ENCODE results near the gene MYO5B. TPM values are rescaled to one million over a fixed set of nuclear protein-coding genes. Genes with fewer than 3 reads are reported as not detected.

MYO5B gene
- total and polyA plus RNA-seq, 2 of the 4 experiments (the other 2 are of a cell fraction), result 0.24 to 0.54 TPM

DNA sequence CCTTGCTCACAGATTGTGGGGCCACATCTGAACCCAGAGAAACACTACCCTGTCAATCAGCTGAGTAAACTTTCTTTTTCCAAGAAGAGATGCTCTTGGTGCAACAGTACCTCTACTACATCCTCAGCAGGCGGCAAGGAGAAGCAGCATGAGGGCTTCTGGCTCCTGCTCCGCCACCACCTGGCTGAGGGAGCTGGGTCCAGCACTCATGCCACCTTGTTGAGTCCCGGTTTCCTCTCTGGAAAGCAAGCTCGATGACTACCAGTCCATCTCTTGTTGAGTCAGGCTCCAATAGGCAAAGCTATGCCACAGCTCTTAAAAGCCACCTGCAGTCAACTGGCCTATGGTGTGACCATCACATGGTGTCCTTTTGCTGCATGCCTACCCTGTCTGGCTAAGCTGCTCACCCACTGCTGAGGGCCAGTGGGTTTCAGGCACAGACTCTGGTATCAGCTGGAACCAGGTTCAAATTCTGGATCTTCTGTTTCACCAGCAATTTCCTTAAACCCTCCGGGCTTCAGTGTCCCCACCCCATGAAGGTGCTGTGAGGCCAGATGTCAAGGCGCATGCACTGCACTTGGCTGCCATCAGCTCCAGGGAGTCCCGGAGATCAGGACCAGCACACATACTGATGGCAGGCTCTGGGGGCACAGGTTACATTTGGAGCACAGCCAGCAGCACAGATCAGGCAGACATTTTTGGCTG is 339.1 kb downstream of the MYO5B start:
- no peak overlapping the region for H2AK9ac ChIP-seq (replicated peaks; ENCODE audit: low read depth, low read length, poor library complexity)
- no peaks in the 10 kb centered on the region for H3K79me1 ChIP-seq (ENCODE audit: low read depth in 1 of 2, low read length in 2 of 2)
- no peak overlapping the region for H2AFZ ChIP-seq (replicated peaks; ENCODE audit: low read length, poor library complexity)
- H4K8ac ChIP-seq (ENCODE audit: low read depth in 2 of 2, low read length in 2 of 2), result no peak overlapping the region
- H3K14ac ChIP-seq (replicated peaks; ENCODE audit: low read depth, low read length), result no peak overlapping the region
- H3K9me1 ChIP-seq (ENCODE audit: insufficient read depth, low read length), result no peaks in the 10 kb centered on the region
- H3K27ac ChIP-seq (ENCODE audit: insufficient read depth, low read length), result no peak overlapping the region
- BruUV-seq (replicated peaks), result no TSS peak
- no peaks in the 10 kb centered on the region for H3K4me1 ChIP-seq (ENCODE audit: control insufficient read depth, insufficient read depth, low read length)
- no peak overlapping the region for H3K4me3 ChIP-seq (ENCODE audit: insufficient read depth, low read depth, low read length)
- H3K36me3 ChIP-seq (ENCODE audit: control insufficient read depth, insufficient read depth, low read length), result no peaks in the 10 kb centered on the region
- no peaks in the 10 kb centered on the region for H3K9me3 ChIP-seq (ENCODE audit: control insufficient read depth, insufficient read depth, low read length)
- no peak overlapping the region for H3K4ac ChIP-seq (ENCODE audit: low read depth, low read length)
- no peak overlapping the region for H3K18ac ChIP-seq (ENCODE audit: low read depth, low read length)
- no peak overlapping the region for H4K5ac ChIP-seq (ENCODE audit: low read depth, low read length)
- H3K56ac ChIP-seq (ENCODE audit: extremely low read depth, insufficient read depth, low read length), result no peak overlapping the region
- 70% methylated on average over 2 of the region's 7 CpGs; no CpG with 5 or more reads in 1 of the 2 experiments for WGBS, 2 experiments (ENCODE audit: extremely low coverage in 2 of 2, insufficient read length in 1 of 2)
- in situ Hi-C loops (cut with MboI; ENCODE audit: low sequenced_read_pairs), result loop anchor here (5.0 kb wide), 1 partner anchor 344 kb away; no protein-coding TSS in a partner anchor
- dilution Hi-C loops (cut with HindIII; ENCODE audit: low sequenced_read_pairs, unreplicated experiment), result no loop called here
- CTCF ChIA-PET, result interaction anchor here (0.6 to 0.7 kb wide), 2 partner anchors 60 to 301 kb away, joined by 3 read pairs; no protein-coding TSS in a partner anchor
- ATAC-seq (ENCODE audit: low read depth), result no peak
- no peak overlapping the region for H4K91ac ChIP-seq (ENCODE audit: insufficient read depth, low read depth, low read length)
- H3K23ac ChIP-seq (ENCODE audit: low read depth, low read length), result no peak overlapping the region
- H2BK5ac ChIP-seq (ENCODE audit: low read depth, low read length, poor library complexity, severe bottlenecking), result no peak overlapping the region
- H3K9ac ChIP-seq (ENCODE audit: low read depth, low read length), result no peak overlapping the region
- H3K27me3 ChIP-seq (ENCODE audit: control insufficient read depth, insufficient read depth, low read length), result peaks cover 8% of the 10 kb centered on the region; the same call in 1 of the 2 replicates
- H2BK120ac ChIP-seq (ENCODE audit: low read depth, low read length), result no peak overlapping the region
- intact Hi-C loops (cut with micrococcal nuclease), result loop anchor here (5.0 kb wide), 1 partner anchor 89 kb away; no protein-coding TSS in a partner anchor
- POLR2A ChIA-PET (ENCODE audit: unreplicated experiment), result no interaction called here
- no peak overlapping the region for H3K4me2 ChIP-seq (ENCODE audit: low read depth, low read length)
- H4K20me1 ChIP-seq (ENCODE audit: insufficient read depth, low read length), result no peaks in the 10 kb centered on the region
- H2BK15ac ChIP-seq (ENCODE audit: low read depth, low read length), result no peak overlapping the region
- DNase-seq, result no peak
- H2BK20ac ChIP-seq (ENCODE audit: low read depth, low read length), result no peak overlapping the region
- no peak overlapping the region for H2AK5ac ChIP-seq (ENCODE audit: low read depth, low read length)
- TF ChIP-seq RFX5 (IDR thresholded peaks at IDR 0.05; ENCODE audit: low read depth, low read length) (no peak), CHD1 (IDR thresholded peaks at IDR 0.05; ENCODE audit: low read depth, low read length) (no peak), MAFK (IDR thresholded peaks at IDR 0.05; ENCODE audit: low read depth, low read length) (no peak), CEBPB (IDR thresholded peaks at IDR 0.05; ENCODE audit: low read depth, low read length) (no peak), FOS (IDR thresholded peaks at IDR 0.05; ENCODE audit: low read depth, low read length) (no peak), NFE2L2 (IDR thresholded peaks at IDR 0.05; ENCODE audit: low read depth, low read length) (no peak), POLR2A (IDR thresholded peaks at IDR 0.05; ENCODE audit: low read depth, low read length) (no peak), RAD21 (IDR thresholded peaks at IDR 0.05; ENCODE audit: low read length) (no peak), MXI1 (IDR thresholded peaks at IDR 0.05; ENCODE audit: borderline replicate concordance, low read depth, low read length) (no peak), RCOR1 (IDR thresholded peaks at IDR 0.05; ENCODE audit: insufficient replicate concordance, low read length) (no peak), SMC3 (IDR thresholded peaks at IDR 0.05; ENCODE audit: low read depth, low read length) (no peak), BHLHE40 (IDR thresholded peaks at IDR 0.05; ENCODE audit: low read depth, low read length) (no peak)
- TF ChIP-seq, protein P1, sequence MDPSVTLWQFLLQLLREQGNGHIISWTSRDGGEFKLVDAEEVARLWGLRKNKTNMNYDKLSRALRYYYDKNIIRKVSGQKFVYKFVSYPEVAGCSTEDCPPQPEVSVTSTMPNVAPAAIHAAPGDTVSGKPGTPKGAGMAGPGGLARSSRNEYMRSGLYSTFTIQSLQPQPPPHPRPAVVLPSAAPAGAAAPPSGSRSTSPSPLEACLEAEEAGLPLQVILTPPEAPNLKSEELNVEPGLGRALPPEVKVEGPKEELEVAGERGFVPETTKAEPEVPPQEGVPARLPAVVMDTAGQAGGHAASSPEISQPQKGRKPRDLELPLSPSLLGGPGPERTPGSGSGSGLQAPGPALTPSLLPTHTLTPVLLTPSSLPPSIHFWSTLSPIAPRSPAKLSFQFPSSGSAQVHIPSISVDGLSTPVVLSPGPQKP (IDR thresholded peaks at IDR 0.05; ENCODE audit: borderline replicate concordance, low read depth, low read length), result no peak
- TF ChIP-seq, protein P2, sequence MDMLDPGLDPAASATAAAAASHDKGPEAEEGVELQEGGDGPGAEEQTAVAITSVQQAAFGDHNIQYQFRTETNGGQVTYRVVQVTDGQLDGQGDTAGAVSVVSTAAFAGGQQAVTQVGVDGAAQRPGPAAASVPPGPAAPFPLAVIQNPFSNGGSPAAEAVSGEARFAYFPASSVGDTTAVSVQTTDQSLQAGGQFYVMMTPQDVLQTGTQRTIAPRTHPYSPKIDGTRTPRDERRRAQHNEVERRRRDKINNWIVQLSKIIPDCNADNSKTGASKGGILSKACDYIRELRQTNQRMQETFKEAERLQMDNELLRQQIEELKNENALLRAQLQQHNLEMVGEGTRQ (IDR thresholded peaks at IDR 0.05; ENCODE audit: low read depth, low read length), result no peak
- TF ChIP-seq, protein P3, sequence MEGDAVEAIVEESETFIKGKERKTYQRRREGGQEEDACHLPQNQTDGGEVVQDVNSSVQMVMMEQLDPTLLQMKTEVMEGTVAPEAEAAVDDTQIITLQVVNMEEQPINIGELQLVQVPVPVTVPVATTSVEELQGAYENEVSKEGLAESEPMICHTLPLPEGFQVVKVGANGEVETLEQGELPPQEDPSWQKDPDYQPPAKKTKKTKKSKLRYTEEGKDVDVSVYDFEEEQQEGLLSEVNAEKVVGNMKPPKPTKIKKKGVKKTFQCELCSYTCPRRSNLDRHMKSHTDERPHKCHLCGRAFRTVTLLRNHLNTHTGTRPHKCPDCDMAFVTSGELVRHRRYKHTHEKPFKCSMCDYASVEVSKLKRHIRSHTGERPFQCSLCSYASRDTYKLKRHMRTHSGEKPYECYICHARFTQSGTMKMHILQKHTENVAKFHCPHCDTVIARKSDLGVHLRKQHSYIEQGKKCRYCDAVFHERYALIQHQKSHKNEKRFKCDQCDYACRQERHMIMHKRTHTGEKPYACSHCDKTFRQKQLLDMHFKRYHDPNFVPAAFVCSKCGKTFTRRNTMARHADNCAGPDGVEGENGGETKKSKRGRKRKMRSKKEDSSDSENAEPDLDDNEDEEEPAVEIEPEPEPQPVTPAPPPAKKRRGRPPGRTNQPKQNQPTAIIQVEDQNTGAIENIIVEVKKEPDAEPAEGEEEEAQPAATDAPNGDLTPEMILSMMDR (conservative IDR thresholded peaks at IDR 0.05; ENCODE audit: low read depth, low read length), result no peak

Data from IMR-90 (cell line).